H1 (cell line): Measurements from ENCODE around the gene ACAP1. TPM values are rescaled to one million over a fixed set of nuclear protein-coding genes. Genes with fewer than 3 reads are reported as not detected.

ENCODE experiments used
- ATF2 ChIP-seq: IDR thresholded peaks from 2 replicates; pipeline ENCODE4 v1.6.1; 2012; ENCODE audit warnings: low read length, inconsistent platforms
- CBX5 ChIP-seq: fragments of 300-800, 300-1000 bp; sonication (generic); IDR thresholded peaks from 2 replicates; pipeline ENCODE4 v1.7.1; 2016; ENCODE audit warnings: antibody characterized with exemption, low read length, low read depth
- CHD2 ChIP-seq: IDR thresholded peaks from 2 replicates; pipeline ENCODE4 v1.6.1; 2012; ENCODE audit warnings: low read length, improper control_type of control experiment
- EP300 ChIP-seq, 2 experiments: IDR thresholded peaks; 1 replicate in 1 of 2; 2 replicates in 1 of 2; pipeline ENCODE4 v1.6.1; 2011 to 2012; ENCODE audit warnings: low read depth in 2 of 2, low read length in 2 of 2, mild to moderate bottlenecking in 2 of 2, borderline replicate concordance in 1 of 2, inconsistent platforms in 1 of 2, moderate library complexity in 1 of 2
- GTF2F1 ChIP-seq: IDR thresholded peaks from 2 replicates; pipeline ENCODE4 v1.6.1; 2012; ENCODE audit warnings: low read depth, low read length, improper control_type of control experiment, borderline replicate concordance
- JUND ChIP-seq: IDR thresholded peaks from 2 replicates; pipeline ENCODE4 v1.6.1; 2011; ENCODE audit warnings: mild to moderate bottlenecking, improper control_type of control experiment, low read length
- USF2 ChIP-seq: IDR thresholded peaks from 2 replicates; pipeline ENCODE4 v1.6.1; 2011; ENCODE audit warnings: low read length, improper control_type of control experiment
- polyA plus RNA-seq, 7 experiments: library from polyadenylated mRNA; depleted of rRNA in 3 of 7; stranded (reverse) in 5 of 7; unstranded in 2 of 7; fragments of >200 nt in 5 of 7; fragments of 200-250 nt in 2 of 7; gene quantifications; 1 replicate in 5 of 7; 2 replicates in 1 of 7; 4 replicates in 1 of 7; pipeline versions ENCODE4 v1.2.1 to v1.2.3, GENCODE V29; 2011 to 2013; ENCODE audit warnings: missing spikeins in 2 of 7, mixed read lengths in 2 of 7
- total RNA-seq: library from RNA; stranded (reverse); fragmentation: NEBNext Ultra II Directional; extraction: Animal tissue kit (Norgen Biotek cat#: 25700); gene quantifications from 2 replicates; pipeline ENCODE4 v1.2.1, GENCODE V29; 2021

Gene ACAP1
- total and polyA plus RNA-seq, 2 of the 8 experiments (the other 6 are each of a cell fraction or from before 2014, with no cell fraction given): 11.9 to 45.1 TPM

GRCh38 chr17:7357381-7357780 lies 21.1 kb downstream of the ACAP1 start (continued):
- TF ChIP-seq JUND (no peak), CHD2 (no peak), ATF2 (no peak), GTF2F1 (no peak), EP300 (IDR thresholded peaks at IDR 0.05; ENCODE audit: borderline replicate concordance in 1 of 2, low read depth in 2 of 2, low read length in 2 of 2) (no peak), CBX5 (no peak), USF2 (no peak)
